ENCODE data around the gene PPP1R3A.

Gene PPP1R3A

GRCh38 chr7:113918946-113919345 is at the start of gene PPP1R3A:
PPP1R3A (minus strand) TSS chr7:113919009; CDS start chr7:113918996, 13 bp downstream.
- ChIA-PET CTCF (interaction anchor here (0.9 kb wide), 1 partner anchor 11 kb away, joined by 3 read pairs; no protein-coding TSS in a partner anchor), POLR2A (no interaction called here)
- H3K4me3 ChIP-seq (ENCODE audit: low read depth, low read length), result no peak within 1 kb of the TSS
- no peak for TF ChIP-seq CTCF (IDR thresholded peaks at IDR 0.05; ENCODE audit: insufficient read depth, low read length, missing control alignments)
- DNase-seq (ENCODE audit: low read depth, low spot score), result no peak

- H3K4me3 ChIP-seq (ENCODE audit: low read depth, low read length), result no peak overlapping the region
- DNase-seq (ENCODE audit: low read depth, low spot score), result no peak
- TF ChIP-seq CTCF (IDR thresholded peaks at IDR 0.05; ENCODE audit: insufficient read depth, low read length, missing control alignments), result no peak
- ChIA-PET CTCF (no interaction called here), POLR2A (no interaction called here)
These were observed 44.5 kb upstream of the PPP1R3A start for GRCh38 chr7:113963356-113963755.

GRCh38 chr7:113959910-113960309 is 41.1 kb upstream of the PPP1R3A start:
- ChIA-PET CTCF (no interaction called here), POLR2A (no interaction called here)
- no peak for TF ChIP-seq CTCF (IDR thresholded peaks at IDR 0.05; ENCODE audit: insufficient read depth, low read length, missing control alignments)
- no peak overlapping the region for H3K4me3 ChIP-seq (ENCODE audit: low read depth, low read length)
- no peak for DNase-seq (ENCODE audit: low read depth, low spot score)

- no peak overlapping the region for H3K4me3 ChIP-seq (ENCODE audit: low read depth, low read length)
- no peak for TF ChIP-seq CTCF (IDR thresholded peaks at IDR 0.05; ENCODE audit: insufficient read depth, low read length, missing control alignments)
- POLR2A ChIA-PET, result no interaction called here
- CTCF ChIA-PET, result no interaction called here
- DNase-seq (ENCODE audit: low read depth, low spot score), result no peak
These were observed 36.3 kb upstream of the PPP1R3A start for GRCh38 chr7:113955157-113955556.

- H3K4me3 ChIP-seq (ENCODE audit: low read depth, low read length), result no peak overlapping the region
- TF ChIP-seq CTCF (IDR thresholded peaks at IDR 0.05; ENCODE audit: insufficient read depth, low read length, missing control alignments), result no peak
- DNase-seq (ENCODE audit: low read depth, low spot score), result no peak
- ChIA-PET CTCF (no interaction called here), POLR2A (no interaction called here)
These were observed 34.7 kb upstream of the PPP1R3A start for GRCh38 chr7:113953553-113953952.

- POLR2A ChIA-PET, result no interaction called here
- no peak overlapping the region for H3K4me3 ChIP-seq (ENCODE audit: low read depth, low read length)
- DNase-seq (ENCODE audit: low read depth, low spot score), result no peak
- CTCF ChIA-PET, result no interaction called here
- TF ChIP-seq CTCF (IDR thresholded peaks at IDR 0.05; ENCODE audit: insufficient read depth, low read length, missing control alignments), result no peak
These were observed 26.5 kb upstream of the PPP1R3A start for GRCh38 chr7:113945018-113945938.
